Measurements from ENCODE around the gene UBE2E2.
"Not testable (repeated sequence)": the region's sequence is repeated elsewhere in the genome, so short reads cannot be mapped to it uniquely, and the experiment has no call there.

UBE2E2 gene

DNA sequence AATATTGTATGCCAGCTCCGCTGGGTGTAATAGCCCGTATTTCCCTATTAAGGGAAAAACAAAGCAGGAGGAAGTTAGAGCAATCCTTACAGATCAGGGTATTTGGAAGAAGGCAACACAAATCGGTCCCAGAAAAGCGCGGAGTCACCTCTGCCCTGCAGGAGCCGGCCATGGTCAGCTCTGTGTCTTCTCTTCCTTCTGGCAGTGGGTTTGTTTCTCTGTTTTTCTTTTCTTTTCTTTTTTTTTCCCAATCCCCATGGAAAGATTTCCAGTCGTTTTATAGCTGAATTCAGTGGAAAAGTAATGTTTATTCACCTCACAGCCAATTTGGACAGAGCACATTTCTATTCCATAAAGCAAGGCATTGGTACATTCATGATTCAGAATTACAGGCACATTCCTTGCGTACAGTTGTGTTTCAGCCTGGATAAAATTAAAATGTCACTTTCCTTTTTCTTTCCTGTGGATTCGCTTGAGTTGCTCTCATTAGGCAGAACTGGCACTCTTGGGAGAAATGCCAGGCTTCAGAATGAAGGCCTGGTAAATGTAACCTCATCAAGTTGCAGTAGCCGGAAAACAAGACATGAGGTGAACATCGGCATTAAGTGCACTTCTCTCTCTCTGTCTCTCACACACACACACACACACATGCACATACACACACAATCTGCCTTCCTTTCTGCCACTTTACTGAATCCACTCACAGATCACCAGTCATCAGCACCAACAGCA is 398.1 kb downstream of the UBE2E2 start:
- Histone ChIP-seq H3K4me3 (ENCODE audit: insufficient read length, low read depth) (no peak overlapping the region), H3K27me3 (ENCODE audit: insufficient read depth, insufficient read length) (no peaks in the 10 kb centered on the region), H3K4me1 (ENCODE audit: insufficient read depth, insufficient read length) (no peaks in the 10 kb centered on the region), H3K36me3 (ENCODE audit: insufficient read depth, insufficient read length, low read length) (peaks cover 6% of the 10 kb centered on the region), H3K9me3 (ENCODE audit: insufficient read depth, low read length) (no peaks in the 10 kb centered on the region; the same call in 1 of the 2 replicates), H3K9ac (ENCODE audit: insufficient read length, low read depth) (no peak overlapping the region)
- TF ChIP-seq YY1 (IDR thresholded peaks at IDR 0.05; ENCODE audit: insufficient read depth, insufficient read length): no peak
- no peak for TF ChIP-seq ZNF274 (IDR thresholded peaks at IDR 0.05; ENCODE audit: low read depth, low read length)
- no peak for TF ChIP-seq SUZ12 (IDR thresholded peaks at IDR 0.05; ENCODE audit: extremely low read depth, insufficient read depth, insufficient read length)
- no peak for DNase-seq (ENCODE audit: low read depth, low spot score)

DNA sequence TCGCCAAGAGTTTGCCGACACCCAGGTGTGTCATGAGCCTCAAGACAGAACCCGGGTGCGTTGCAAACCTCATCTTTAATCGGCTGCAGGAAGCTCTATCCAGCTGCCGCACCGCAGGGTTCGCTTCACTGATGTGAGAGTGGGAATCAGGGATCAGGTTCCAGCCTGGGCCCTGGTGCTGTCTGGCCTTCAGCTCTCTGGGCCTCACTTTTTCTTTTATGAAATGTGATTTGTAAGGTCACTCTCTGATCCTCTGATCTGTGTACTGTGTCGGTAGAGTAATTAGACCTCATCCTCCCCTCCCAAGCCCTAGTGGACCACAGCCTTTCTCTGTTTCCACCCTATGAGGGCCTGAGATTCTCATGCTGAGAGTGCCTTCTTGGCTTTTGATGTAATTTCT is 399.8 kb downstream of the UBE2E2 start:
- DNase-seq (ENCODE audit: low read depth, low spot score): no peak
- Histone ChIP-seq H3K27me3 (ENCODE audit: insufficient read depth, insufficient read length) (no peaks in the 10 kb centered on the region), H3K9ac (ENCODE audit: insufficient read length, low read depth) (no peak overlapping the region), H3K9me3 (ENCODE audit: insufficient read depth, low read length) (no peaks in the 10 kb centered on the region), H3K4me3 (ENCODE audit: insufficient read length, low read depth) (no peak overlapping the region), H3K36me3 (ENCODE audit: insufficient read depth, insufficient read length, low read length) (no peaks in the 10 kb centered on the region), H3K4me1 (ENCODE audit: insufficient read depth, insufficient read length) (no peaks in the 10 kb centered on the region)
- TF ChIP-seq SUZ12 (IDR thresholded peaks at IDR 0.05; ENCODE audit: extremely low read depth, insufficient read depth, insufficient read length) (no peak), YY1 (IDR thresholded peaks at IDR 0.05; ENCODE audit: insufficient read depth, insufficient read length) (no peak), ZNF274 (IDR thresholded peaks at IDR 0.05; ENCODE audit: low read depth, low read length) (no peak)

DNA sequence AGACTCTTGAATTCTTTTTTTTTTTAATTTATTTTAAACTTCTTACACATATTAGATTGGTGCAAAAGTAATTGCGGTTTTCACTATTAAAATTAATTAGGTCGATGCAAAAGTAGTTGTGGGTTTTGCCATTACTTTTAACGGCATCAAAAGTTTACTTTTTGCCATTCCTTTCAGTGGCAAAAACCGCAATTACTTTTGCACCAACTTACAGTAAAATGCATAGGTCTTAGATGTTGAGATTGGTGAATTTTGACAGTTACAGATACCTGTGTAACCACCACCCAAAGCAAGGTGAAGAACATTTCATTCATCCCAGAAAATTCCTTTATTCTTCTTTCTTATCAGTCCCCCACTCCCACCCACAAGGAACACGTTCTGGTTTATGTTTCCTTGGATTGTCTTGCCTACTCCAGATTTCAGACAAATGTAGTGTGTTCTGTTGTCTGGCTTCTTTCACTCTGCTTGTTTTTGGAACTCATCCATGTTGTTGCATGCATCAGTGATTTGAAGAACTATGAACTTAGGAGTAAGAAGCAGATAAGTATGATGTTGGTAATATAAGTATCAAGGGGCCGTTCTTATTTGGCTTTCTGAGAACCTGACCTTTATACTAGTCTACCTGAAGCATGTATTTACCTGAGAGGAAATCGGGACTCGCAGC is 404.2 kb downstream of the UBE2E2 start:
- TF ChIP-seq YY1 (IDR thresholded peaks at IDR 0.05; ENCODE audit: insufficient read depth, insufficient read length) (no peak), SUZ12 (IDR thresholded peaks at IDR 0.05; ENCODE audit: extremely low read depth, insufficient read depth, insufficient read length) (no peak), ZNF274 (IDR thresholded peaks at IDR 0.05; ENCODE audit: low read depth, low read length) (no peak)
- Histone ChIP-seq H3K9me3 (ENCODE audit: insufficient read depth, low read length) (no peaks in the 10 kb centered on the region), H3K36me3 (ENCODE audit: insufficient read depth, insufficient read length, low read length) (no peaks in the 10 kb centered on the region), H3K27me3 (ENCODE audit: insufficient read depth, insufficient read length) (no peaks in the 10 kb centered on the region), H3K4me3 (ENCODE audit: insufficient read length, low read depth) (no peak overlapping the region), H3K9ac (ENCODE audit: insufficient read length, low read depth) (no peak overlapping the region), H3K4me1 (ENCODE audit: insufficient read depth, insufficient read length) (no peaks in the 10 kb centered on the region)
- DNase-seq (ENCODE audit: low read depth, low spot score): no peak

DNA sequence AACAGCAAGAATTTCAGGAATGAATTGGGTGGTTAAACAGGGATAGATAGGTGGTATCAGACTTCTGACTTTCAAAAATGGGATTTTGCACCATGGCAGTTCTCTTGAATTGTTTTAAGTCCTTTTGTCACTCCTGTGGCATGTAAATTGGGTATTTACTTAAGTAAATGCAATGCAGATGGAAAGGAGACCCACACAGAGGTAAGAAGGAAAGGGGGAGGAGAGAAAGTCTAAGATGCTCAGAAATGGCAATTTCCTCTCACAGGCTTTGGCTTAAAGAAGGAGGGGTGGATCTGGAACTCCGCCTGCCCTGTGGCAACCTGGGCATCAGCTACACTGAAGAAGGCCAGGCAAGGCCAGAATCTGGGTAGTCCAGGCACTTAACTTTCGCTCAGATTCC is 405.5 kb downstream of the UBE2E2 start:
- no peak for DNase-seq (ENCODE audit: low read depth, low spot score)
- H3K9ac ChIP-seq (ENCODE audit: insufficient read length, low read depth): no peak overlapping the region
- H3K4me1 ChIP-seq (ENCODE audit: insufficient read depth, insufficient read length): no peaks in the 10 kb centered on the region
- no peaks in the 10 kb centered on the region for H3K27me3 ChIP-seq (ENCODE audit: insufficient read depth, insufficient read length)
- no peak overlapping the region for H3K4me3 ChIP-seq (ENCODE audit: insufficient read length, low read depth)
- H3K9me3 ChIP-seq (ENCODE audit: insufficient read depth, low read length): no peaks in the 10 kb centered on the region
- TF ChIP-seq SUZ12 (IDR thresholded peaks at IDR 0.05; ENCODE audit: extremely low read depth, insufficient read depth, insufficient read length) (no peak), YY1 (IDR thresholded peaks at IDR 0.05; ENCODE audit: insufficient read depth, insufficient read length) (no peak), ZNF274 (IDR thresholded peaks at IDR 0.05; ENCODE audit: low read depth, low read length) (no peak)
- H3K36me3 ChIP-seq (ENCODE audit: insufficient read depth, insufficient read length, low read length): no peaks in the 10 kb centered on the region

DNA sequence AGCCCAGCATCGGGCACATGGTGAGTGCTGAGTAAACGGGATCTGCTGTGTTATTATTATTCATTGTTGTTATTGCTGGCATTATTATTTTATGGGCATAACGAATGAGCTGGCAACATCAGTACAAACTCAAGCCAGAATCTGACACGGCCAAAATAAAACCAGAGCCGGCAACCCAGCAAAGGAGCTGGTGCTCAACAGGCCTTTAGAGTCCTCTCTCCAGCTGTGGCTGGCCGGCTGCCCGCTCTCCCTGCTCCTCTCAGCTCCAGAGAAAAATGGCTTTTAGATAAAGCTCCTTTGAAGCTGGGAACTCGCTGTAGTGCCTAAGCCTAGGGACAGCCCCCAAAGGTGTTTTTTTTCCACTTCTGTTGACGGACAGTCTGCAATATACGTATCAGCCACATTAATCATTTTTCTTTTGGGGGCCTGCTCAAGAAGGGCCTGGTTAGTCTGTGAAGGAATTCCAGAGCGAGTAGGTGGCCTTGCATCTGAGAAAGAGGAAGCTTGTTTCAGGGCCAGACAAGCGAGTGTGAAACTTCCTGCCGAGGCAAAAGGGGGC is 408.7 kb downstream of the UBE2E2 start:
- TF ChIP-seq ZNF274 (IDR thresholded peaks at IDR 0.05; ENCODE audit: low read depth, low read length) (no peak), SUZ12 (IDR thresholded peaks at IDR 0.05; ENCODE audit: extremely low read depth, insufficient read depth, insufficient read length) (no peak), YY1 (IDR thresholded peaks at IDR 0.05; ENCODE audit: insufficient read depth, insufficient read length) (no peak)
- Histone ChIP-seq H3K4me3 (ENCODE audit: insufficient read length, low read depth) (no peak overlapping the region), H3K9me3 (ENCODE audit: insufficient read depth, low read length) (no peaks in the 10 kb centered on the region), H3K36me3 (ENCODE audit: insufficient read depth, insufficient read length, low read length) (no peaks in the 10 kb centered on the region), H3K27me3 (ENCODE audit: insufficient read depth, insufficient read length) (no peaks in the 10 kb centered on the region), H3K4me1 (ENCODE audit: insufficient read depth, insufficient read length) (no peaks in the 10 kb centered on the region), H3K9ac (ENCODE audit: insufficient read length, low read depth) (no peak overlapping the region)
- no peak for DNase-seq (ENCODE audit: low read depth, low spot score)

DNA sequence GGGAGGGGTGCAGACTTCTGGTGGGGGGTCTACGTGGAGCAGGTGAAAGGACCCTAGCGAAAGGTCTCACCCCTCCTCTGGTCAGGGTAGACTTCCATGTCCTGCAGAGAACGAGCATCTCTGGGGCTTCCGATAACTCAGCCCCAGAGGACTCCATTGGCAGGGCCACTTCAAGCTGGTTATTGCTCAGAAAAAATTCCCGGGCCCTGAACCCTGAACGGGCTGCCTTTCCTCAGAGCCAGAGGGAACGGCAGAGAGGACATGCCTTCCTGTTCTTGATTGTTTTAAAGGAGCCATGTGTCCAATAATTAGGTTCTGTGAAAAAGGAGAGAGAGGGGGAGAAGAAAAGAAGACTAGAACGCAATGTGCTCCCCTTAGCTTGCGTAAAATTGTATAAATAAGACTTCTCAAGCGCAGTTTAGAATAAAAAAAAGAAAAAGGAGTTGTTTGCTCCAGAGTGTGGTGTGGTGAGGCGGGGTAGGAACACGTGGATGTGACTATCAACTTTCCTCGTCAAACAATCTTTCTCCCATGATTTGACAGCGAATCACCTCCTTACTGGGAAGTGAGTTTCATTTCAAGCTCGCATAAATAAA is 409.3 kb downstream of the UBE2E2 start:
- H3K36me3 ChIP-seq (ENCODE audit: insufficient read depth, insufficient read length, low read length): no peaks in the 10 kb centered on the region
- no peak overlapping the region for H3K9ac ChIP-seq (ENCODE audit: insufficient read length, low read depth)
- no peaks in the 10 kb centered on the region for H3K9me3 ChIP-seq (ENCODE audit: insufficient read depth, low read length)
- no peak overlapping the region for H3K4me3 ChIP-seq (ENCODE audit: insufficient read length, low read depth)
- no peaks in the 10 kb centered on the region for H3K4me1 ChIP-seq (ENCODE audit: insufficient read depth, insufficient read length)
- DNase-seq (ENCODE audit: low read depth, low spot score): no peak
- TF ChIP-seq ZNF274 (IDR thresholded peaks at IDR 0.05; ENCODE audit: low read depth, low read length) (no peak), SUZ12 (IDR thresholded peaks at IDR 0.05; ENCODE audit: extremely low read depth, insufficient read depth, insufficient read length) (no peak), YY1 (IDR thresholded peaks at IDR 0.05; ENCODE audit: insufficient read depth, insufficient read length) (no peak)
- H3K27me3 ChIP-seq (ENCODE audit: insufficient read depth, insufficient read length): no peaks in the 10 kb centered on the region

DNA sequence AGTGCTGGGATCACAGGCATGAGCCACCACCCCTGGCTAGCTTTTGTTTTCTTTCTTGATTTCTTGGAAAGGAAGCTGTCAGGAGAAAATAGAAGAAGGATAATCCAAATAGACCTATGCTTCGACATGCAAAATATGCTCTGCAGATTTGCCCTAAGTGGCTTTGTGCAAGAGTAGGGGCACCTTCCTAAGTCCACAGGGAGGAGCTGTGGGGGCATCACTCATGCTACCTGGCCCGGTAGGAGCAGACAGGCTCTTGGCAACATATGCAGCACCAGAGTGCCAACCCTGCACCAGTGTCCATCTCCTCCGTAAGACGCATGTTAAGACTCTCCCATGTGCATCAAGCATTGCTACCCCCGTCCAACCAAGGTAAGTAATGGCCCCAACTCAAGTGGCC is 411.9 kb downstream of the UBE2E2 start:
- peaks cover 4% of the 10 kb centered on the region for H3K4me1 ChIP-seq (ENCODE audit: insufficient read depth, insufficient read length)
- DNase-seq (ENCODE audit: low read depth, low spot score): no peak
- H3K36me3 ChIP-seq (ENCODE audit: insufficient read depth, insufficient read length, low read length): no peaks in the 10 kb centered on the region
- H3K9ac ChIP-seq (ENCODE audit: insufficient read length, low read depth): no peak overlapping the region
- no peaks in the 10 kb centered on the region for H3K9me3 ChIP-seq (ENCODE audit: insufficient read depth, low read length)
- no peak overlapping the region for H3K4me3 ChIP-seq (ENCODE audit: insufficient read length, low read depth)
- TF ChIP-seq ZNF274 (IDR thresholded peaks at IDR 0.05; ENCODE audit: low read depth, low read length): no peak
- no peak for TF ChIP-seq YY1 (IDR thresholded peaks at IDR 0.05; ENCODE audit: insufficient read depth, insufficient read length)
- TF ChIP-seq SUZ12 (IDR thresholded peaks at IDR 0.05; ENCODE audit: extremely low read depth, insufficient read depth, insufficient read length): no peak
- no peaks in the 10 kb centered on the region for H3K27me3 ChIP-seq (ENCODE audit: insufficient read depth, insufficient read length)

DNA sequence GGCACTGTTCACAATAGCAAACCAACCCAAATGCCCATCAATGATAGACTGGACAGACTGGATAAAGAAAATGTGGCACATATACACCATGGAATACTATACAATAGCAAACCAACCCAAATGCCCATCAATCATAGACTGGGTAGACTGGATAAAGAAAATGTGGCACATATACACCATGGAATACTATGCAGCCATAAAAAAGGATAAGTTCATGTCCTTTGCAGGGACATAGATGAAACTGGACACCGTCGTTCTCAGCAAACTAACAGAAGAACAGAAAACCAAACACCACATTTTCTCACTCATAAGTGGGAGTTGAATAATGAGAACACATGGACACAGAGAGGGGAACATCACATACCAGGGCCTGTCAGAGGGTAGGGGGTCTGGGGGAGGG is 415.3 kb downstream of the UBE2E2 start:
- H3K36me3 ChIP-seq (ENCODE audit: insufficient read depth, insufficient read length, low read length); H3K27me3 ChIP-seq (ENCODE audit: insufficient read depth, insufficient read length); H3K9ac ChIP-seq (ENCODE audit: insufficient read length, low read depth); DNase-seq (ENCODE audit: low read depth, low spot score); H3K4me1 ChIP-seq (ENCODE audit: insufficient read depth, insufficient read length); H3K4me3 ChIP-seq (ENCODE audit: insufficient read length, low read depth); H3K9me3 ChIP-seq (ENCODE audit: insufficient read depth, low read length): not testable (repeated sequence)

Data from NT2/D1 (cell line).